Neural cell (in vitro differentiated cells): ENCODE measurements around the gene STK38L.

ENCODE experiments used
- CTCF ChIP-seq: fragments of 450-650 bp; IDR thresholded peaks from 2 replicates; pipeline ENCODE4 v1.5.1; 2014; ENCODE audit warnings: antibody characterized with exemption, mild to moderate bottlenecking, moderate library complexity; ENCODE audit not compliant: poor library complexity, severe bottlenecking
- EP300 ChIP-seq: fragments of 450-650 bp; conservative IDR thresholded peaks from 2 replicates; pipeline ENCODE4 v1.6.1; 2014; ENCODE audit warnings: antibody characterized with exemption, mild to moderate bottlenecking, moderate library complexity; ENCODE audit not compliant: poor library complexity, severe bottlenecking
- EZH2 ChIP-seq: fragments of 200-600, 300-800 bp; shearing (Covaris generic), sonication (generic); IDR thresholded peaks from 2 replicates; pipeline ENCODE4 v1.6.1; 2014; ENCODE audit warnings: antibody characterized with exemption, low read length, borderline replicate concordance, mild to moderate bottlenecking; ENCODE audit not compliant: insufficient read depth, poor library complexity, severe bottlenecking
- REST ChIP-seq: IDR thresholded peaks from 2 replicates; pipeline ENCODE4 v1.6.1; 2012; ENCODE audit warnings: borderline replicate concordance
- SMC3 ChIP-seq: fragments of 450-650 bp; conservative IDR thresholded peaks from 2 replicates; pipeline ENCODE4 v1.6.1; 2014; ENCODE audit warnings: antibody characterized with exemption, mild to moderate bottlenecking, moderate library complexity; ENCODE audit not compliant: poor library complexity
- TAF1 ChIP-seq: IDR thresholded peaks from 2 replicates; pipeline ENCODE4 v1.6.1; 2012; ENCODE audit warnings: low read depth

- TF ChIP-seq CTCF (no peak), REST (no peak), EZH2 (no peak), EP300 (no peak), SMC3 (no peak), TAF1 (no peak)
Measured at GRCh38 chr12:27296674-27297073, 52.6 kb downstream of the STK38L start.
